ENCODE results near the gene SASH1.

Gene SASH1

DNA sequence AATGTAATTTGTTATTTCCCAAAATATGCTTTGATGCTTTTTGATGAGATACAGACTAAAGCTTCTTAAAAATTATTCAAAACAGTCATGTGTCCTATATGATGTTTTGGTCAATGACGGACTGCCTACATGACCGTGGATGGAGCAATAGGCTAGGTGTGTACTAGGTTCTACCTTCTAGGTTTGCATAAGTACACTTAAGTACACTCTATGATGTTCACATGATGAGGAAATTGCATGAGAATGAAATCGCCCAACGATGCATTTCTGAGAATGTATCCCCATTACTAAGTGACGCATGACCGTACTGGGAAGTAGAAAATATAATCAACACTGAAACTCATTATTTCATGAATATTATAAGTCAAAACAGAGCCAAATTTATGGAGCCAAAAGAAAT is 252.9 kb downstream of the SASH1 start:
- no peaks in the 10 kb centered on the region for H3K36me3 ChIP-seq (replicated peaks; ENCODE audit: insufficient read depth, low read length)
- H3K27me3 ChIP-seq (replicated peaks; ENCODE audit: insufficient read depth, low read length) = no peaks in the 10 kb centered on the region
- H3K9ac ChIP-seq (ENCODE audit: low read length) = no peak overlapping the region
- no peak overlapping the region for H3K4me3 ChIP-seq (ENCODE audit: low read length)
- H3K9me3 ChIP-seq (replicated peaks; ENCODE audit: insufficient read depth, low read length) = no peaks in the 10 kb centered on the region
- no peak overlapping the region for H3K27ac ChIP-seq (ENCODE audit: low read length)
- H3K9me2 ChIP-seq (replicated peaks; ENCODE audit: insufficient read depth, low read length) = no peaks in the 10 kb centered on the region
- no peak for DNase-seq
- H4K20me1 ChIP-seq (ENCODE audit: insufficient read depth, low read length) = no peaks in the 10 kb centered on the region
- no peaks in the 10 kb centered on the region for H3K4me1 ChIP-seq (ENCODE audit: low read length)
- no peaks in the 10 kb centered on the region for H3F3A ChIP-seq (ENCODE audit: insufficient read depth, low read length)
- TF ChIP-seq EZH2 (optimal IDR thresholded peaks at IDR 0.05; ENCODE audit: low read depth, low read length) = no peak
- TF ChIP-seq, protein P1, sequence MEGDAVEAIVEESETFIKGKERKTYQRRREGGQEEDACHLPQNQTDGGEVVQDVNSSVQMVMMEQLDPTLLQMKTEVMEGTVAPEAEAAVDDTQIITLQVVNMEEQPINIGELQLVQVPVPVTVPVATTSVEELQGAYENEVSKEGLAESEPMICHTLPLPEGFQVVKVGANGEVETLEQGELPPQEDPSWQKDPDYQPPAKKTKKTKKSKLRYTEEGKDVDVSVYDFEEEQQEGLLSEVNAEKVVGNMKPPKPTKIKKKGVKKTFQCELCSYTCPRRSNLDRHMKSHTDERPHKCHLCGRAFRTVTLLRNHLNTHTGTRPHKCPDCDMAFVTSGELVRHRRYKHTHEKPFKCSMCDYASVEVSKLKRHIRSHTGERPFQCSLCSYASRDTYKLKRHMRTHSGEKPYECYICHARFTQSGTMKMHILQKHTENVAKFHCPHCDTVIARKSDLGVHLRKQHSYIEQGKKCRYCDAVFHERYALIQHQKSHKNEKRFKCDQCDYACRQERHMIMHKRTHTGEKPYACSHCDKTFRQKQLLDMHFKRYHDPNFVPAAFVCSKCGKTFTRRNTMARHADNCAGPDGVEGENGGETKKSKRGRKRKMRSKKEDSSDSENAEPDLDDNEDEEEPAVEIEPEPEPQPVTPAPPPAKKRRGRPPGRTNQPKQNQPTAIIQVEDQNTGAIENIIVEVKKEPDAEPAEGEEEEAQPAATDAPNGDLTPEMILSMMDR (IDR thresholded peaks at IDR 0.05; ENCODE audit: low read length) = no peak
- no peak for TF ChIP-seq EZH2phosphoT487 (IDR thresholded peaks at IDR 0.05; ENCODE audit: low read length)
- no peak overlapping the region for H2AFZ ChIP-seq (ENCODE audit: low read length)
- H3K4me2 ChIP-seq (ENCODE audit: low read depth, low read length) = no peak overlapping the region
- H3K79me2 ChIP-seq (ENCODE audit: low read length) = no peaks in the 10 kb centered on the region

DNA sequence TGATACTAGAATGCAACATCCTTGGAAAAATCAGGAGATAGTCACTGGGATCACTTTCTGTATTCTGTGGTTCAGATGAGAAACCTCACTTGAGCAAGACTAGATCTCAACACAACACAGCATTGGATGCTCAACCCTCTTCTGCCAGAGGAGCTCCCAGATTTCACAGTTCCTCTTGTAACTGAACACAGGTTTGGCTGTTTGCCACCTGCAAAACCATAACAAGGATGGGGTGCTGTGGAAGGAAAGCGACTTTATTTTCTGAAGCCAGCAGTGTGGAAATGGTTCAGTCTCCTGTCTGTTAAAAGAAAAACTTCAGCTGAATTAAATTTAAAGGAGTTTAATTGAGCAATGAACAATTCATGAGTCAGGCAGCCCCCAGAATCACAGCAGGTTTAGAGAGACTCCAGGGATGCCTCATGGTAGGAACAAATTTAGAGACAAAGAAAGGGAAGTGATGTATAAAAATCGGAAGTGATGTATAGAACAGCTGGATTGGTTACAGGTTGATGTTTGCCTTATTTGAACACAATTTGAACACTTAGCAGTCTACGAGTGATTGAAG is 254.3 kb downstream of the SASH1 start:
- no peak overlapping the region for H3K4me3 ChIP-seq (ENCODE audit: low read length)
- no peak for DNase-seq
- H3K9me2 ChIP-seq (replicated peaks; ENCODE audit: insufficient read depth, low read length) = no peaks in the 10 kb centered on the region
- no peaks in the 10 kb centered on the region for H3K4me1 ChIP-seq (ENCODE audit: low read length)
- no peak overlapping the region for H3K4me2 ChIP-seq (ENCODE audit: low read depth, low read length)
- TF ChIP-seq EZH2phosphoT487 (IDR thresholded peaks at IDR 0.05; ENCODE audit: low read length) (no peak), EZH2 (optimal IDR thresholded peaks at IDR 0.05; ENCODE audit: low read depth, low read length) (no peak)
- TF ChIP-seq, protein P1 (IDR thresholded peaks at IDR 0.05; ENCODE audit: low read length) = no peak
- H3F3A ChIP-seq (ENCODE audit: insufficient read depth, low read length) = no peaks in the 10 kb centered on the region
- H2AFZ ChIP-seq (ENCODE audit: low read length) = no peak overlapping the region
- H3K27ac ChIP-seq (ENCODE audit: low read length) = no peak overlapping the region
- H4K20me1 ChIP-seq (ENCODE audit: insufficient read depth, low read length) = no peaks in the 10 kb centered on the region
- H3K27me3 ChIP-seq (replicated peaks; ENCODE audit: insufficient read depth, low read length) = no peaks in the 10 kb centered on the region
- H3K79me2 ChIP-seq (ENCODE audit: low read length) = no peaks in the 10 kb centered on the region
- no peak overlapping the region for H3K9ac ChIP-seq (ENCODE audit: low read length)
- H3K36me3 ChIP-seq (replicated peaks; ENCODE audit: insufficient read depth, low read length) = no peaks in the 10 kb centered on the region
- H3K9me3 ChIP-seq (replicated peaks; ENCODE audit: insufficient read depth, low read length) = no peaks in the 10 kb centered on the region

DNA sequence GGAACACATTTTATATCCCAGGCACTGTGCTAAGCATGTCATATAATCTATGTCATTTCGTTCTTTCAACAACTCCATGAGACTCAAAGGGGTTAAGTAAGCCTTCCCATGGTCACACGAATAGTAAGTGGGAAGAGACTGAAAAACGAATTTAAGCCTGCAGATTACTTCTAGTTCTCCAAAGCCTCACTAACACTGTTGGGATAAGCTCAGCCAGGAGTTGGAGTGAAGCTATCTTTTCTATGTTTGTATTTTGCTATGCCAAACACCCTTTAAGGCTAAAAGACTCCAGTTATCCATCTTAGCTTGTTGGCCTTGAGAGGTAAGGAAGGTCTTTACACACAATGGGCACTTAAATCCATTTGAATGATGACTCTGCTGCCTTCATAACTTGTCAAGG is 256.1 kb downstream of the SASH1 start:
- Histone ChIP-seq H3K79me2 (ENCODE audit: low read length) (no peaks in the 10 kb centered on the region), H3K27ac (ENCODE audit: low read length) (no peak overlapping the region), H3K9me2 (replicated peaks; ENCODE audit: insufficient read depth, low read length) (no peaks in the 10 kb centered on the region), H3F3A (ENCODE audit: insufficient read depth, low read length) (no peaks in the 10 kb centered on the region), H3K9ac (ENCODE audit: low read length) (no peak overlapping the region), H3K9me3 (replicated peaks; ENCODE audit: insufficient read depth, low read length) (no peaks in the 10 kb centered on the region), H2AFZ (ENCODE audit: low read length) (no peak overlapping the region), H3K4me1 (ENCODE audit: low read length) (no peaks in the 10 kb centered on the region), H4K20me1 (ENCODE audit: insufficient read depth, low read length) (no peaks in the 10 kb centered on the region), H3K36me3 (replicated peaks; ENCODE audit: insufficient read depth, low read length) (no peaks in the 10 kb centered on the region), H3K4me2 (ENCODE audit: low read depth, low read length) (no peak overlapping the region), H3K4me3 (ENCODE audit: low read length) (no peak overlapping the region), H3K27me3 (replicated peaks; ENCODE audit: insufficient read depth, low read length) (no peaks in the 10 kb centered on the region)
- no peak for DNase-seq
- TF ChIP-seq EZH2 (optimal IDR thresholded peaks at IDR 0.05; ENCODE audit: low read depth, low read length) (no peak), EZH2phosphoT487 (IDR thresholded peaks at IDR 0.05; ENCODE audit: low read length) (no peak)
- TF ChIP-seq, protein P1 (IDR thresholded peaks at IDR 0.05; ENCODE audit: low read length) = no peak
